Lower leg skin (tissue), 3 donors: ENCODE data around the gene ULK2.

Source experiments
- CTCF ChIP-seq, 3 donors: fragments of 450-650 bp; IDR thresholded peaks; one replicate each; pipeline ENCODE4 v1.5.1; 2016; ENCODE audit warnings: antibody characterized with exemption in 3 of 3, mild to moderate bottlenecking in 3 of 3, moderate library complexity in 2 of 3
- POLR2A ChIP-seq, 2 donors: fragments of 450-650 bp; IDR thresholded peaks; one replicate each; pipeline ENCODE4 v1.6.1; 2016 to 2017; ENCODE audit warnings: antibody characterized with exemption in 2 of 2, mild to moderate bottlenecking in 1 of 2, moderate library complexity in 1 of 2

GRCh38 chr17:19874256-19874655, 6.5 kb upstream of the ULK2 start:
- TF ChIP-seq POLR2A (IDR thresholded peaks at IDR 0.05) = no peak
- TF ChIP-seq CTCF (IDR thresholded peaks at IDR 0.05) = no peak
